ENCODE results near the gene FBXO8. TPM values are rescaled to one million over a fixed set of nuclear protein-coding genes. Genes with fewer than 3 reads are reported as not detected.

The FBXO8 gene
- total and polyA plus RNA-seq, 11 donors: 14.3 to 38.5 (median 25.9) TPM

DNA sequence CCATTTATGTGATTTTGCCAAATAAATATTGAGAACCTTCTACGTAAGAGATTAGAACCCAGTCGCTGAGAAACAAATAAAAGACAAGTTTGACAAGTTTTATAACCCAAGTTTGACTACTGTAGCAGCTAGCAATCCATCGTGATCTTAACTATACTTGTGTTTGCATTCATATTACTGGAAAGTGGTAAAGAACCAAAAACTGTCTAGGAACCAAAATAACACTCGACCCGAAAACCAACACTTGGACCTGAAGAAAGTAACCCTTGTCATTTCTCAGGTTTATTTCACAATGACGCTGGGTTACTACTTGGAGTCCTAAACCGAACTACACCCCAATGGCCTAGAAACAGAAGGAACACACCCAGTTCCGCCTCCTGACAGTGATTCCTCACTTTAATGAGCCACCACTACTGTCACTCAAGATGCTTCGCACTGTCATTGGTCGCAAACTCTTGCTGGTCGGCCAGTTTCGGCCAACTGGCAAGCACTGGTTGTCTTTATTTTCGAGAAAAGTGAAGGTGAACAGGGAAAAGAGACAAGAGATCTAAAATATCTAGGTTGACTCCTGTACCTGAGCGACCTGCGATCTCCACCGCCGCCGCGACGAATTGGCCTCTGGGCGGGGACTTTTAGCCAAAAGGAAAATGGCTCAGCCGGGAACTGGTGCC lies 496 bp downstream of the FBXO8 start:
- Histone ChIP-seq H3K36me3 (no peaks in the 10 kb centered on the region), H3K9me3 (peaks cover 0 to 8% (median 0%) of the 10 kb centered on the region in 12 donors), H3K4me1 (peaks cover 0 to 47% (median 31%) of the 10 kb centered on the region in 12 donors), H3K27me3 (no peaks in the 10 kb centered on the region), H3K4me3 (peak overlapping the region; percentile 40 to 94 (median 74)), H3K27ac (peak overlapping the region; percentile 93 to 99 (median 96))
- DNase-seq: peak; percentile 74 to 85 (median 84)
- ATAC-seq: peak; percentile 94 to 99 (median 98)
- no peak for TF ChIP-seq POLR2A (IDR thresholded peaks at IDR 0.05)
- intact Hi-C loops (cut with DNase I): no loop called here
- WGBS, 4 donors: 0 to 1% (median 1%) methylated on average over 22 of the region's 22 CpGs

DNA sequence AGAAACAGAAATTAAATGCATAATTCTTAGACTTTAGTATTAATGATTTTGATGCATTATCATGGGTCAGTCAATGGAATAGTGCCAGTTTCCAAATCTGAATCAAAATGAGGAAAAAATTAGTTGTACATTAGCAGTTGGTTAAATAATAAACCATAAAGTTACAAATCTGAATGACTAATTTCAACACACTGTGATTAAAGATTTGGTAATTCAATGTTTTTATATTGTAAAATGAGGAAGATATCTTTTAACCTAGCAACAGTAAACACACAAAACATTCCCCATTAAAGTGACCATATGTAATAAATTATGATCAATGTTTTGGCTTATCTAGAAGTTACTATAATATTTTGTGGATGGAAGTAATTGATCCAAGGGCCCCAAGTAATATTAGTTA lies 1.6 kb downstream of the FBXO8 start:
- peaks cover 0 to 47% (median 32%) of the 10 kb centered on the region in 12 donors for H3K4me1 ChIP-seq

DNA sequence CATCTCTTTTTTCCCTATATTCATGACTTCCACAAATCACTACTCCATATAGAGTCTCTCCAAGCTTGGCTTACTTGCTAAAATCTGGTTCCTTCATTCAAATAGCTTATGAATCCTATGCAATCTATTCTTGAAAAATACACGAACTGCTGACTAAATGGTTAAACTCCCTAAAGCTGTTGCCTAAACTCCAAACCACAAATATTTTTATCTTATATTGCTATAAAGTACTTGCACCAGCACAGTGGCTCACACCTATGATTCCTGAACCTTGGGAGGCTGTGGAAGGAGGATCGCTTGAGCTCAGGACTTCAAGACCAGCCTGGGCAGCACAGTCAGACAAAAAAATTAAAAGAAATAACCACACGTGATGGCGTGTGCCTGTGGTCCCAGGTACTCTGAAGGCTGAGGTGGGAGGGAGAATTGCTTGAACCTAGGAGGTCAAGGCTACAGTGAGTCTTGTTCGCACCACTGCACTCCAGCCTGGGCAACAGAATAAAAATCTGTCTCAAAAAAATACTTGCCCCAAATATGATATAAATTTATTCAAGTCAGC lies 2.2 kb downstream of the FBXO8 start:
- ATAC-seq (no peak), DNase-seq (no peak)
- intact Hi-C loops (cut with DNase I): no loop called here
- Histone ChIP-seq H3K27ac (no peak overlapping the region), H3K27me3 (no peaks in the 10 kb centered on the region), H3K4me1 (peaks cover 0 to 47% (median 32%) of the 10 kb centered on the region in 12 donors), H3K36me3 (no peaks in the 10 kb centered on the region), H3K9me3 (peaks cover 0 to 8% (median 0%) of the 10 kb centered on the region in 12 donors), H3K4me3 (no peak overlapping the region)
- WGBS, 4 donors: 77 to 83% (median 81%) methylated on average over 5 of the region's 5 CpGs
- no peak for TF ChIP-seq POLR2A (IDR thresholded peaks at IDR 0.05)
- TF ChIP-seq, protein P1, sequence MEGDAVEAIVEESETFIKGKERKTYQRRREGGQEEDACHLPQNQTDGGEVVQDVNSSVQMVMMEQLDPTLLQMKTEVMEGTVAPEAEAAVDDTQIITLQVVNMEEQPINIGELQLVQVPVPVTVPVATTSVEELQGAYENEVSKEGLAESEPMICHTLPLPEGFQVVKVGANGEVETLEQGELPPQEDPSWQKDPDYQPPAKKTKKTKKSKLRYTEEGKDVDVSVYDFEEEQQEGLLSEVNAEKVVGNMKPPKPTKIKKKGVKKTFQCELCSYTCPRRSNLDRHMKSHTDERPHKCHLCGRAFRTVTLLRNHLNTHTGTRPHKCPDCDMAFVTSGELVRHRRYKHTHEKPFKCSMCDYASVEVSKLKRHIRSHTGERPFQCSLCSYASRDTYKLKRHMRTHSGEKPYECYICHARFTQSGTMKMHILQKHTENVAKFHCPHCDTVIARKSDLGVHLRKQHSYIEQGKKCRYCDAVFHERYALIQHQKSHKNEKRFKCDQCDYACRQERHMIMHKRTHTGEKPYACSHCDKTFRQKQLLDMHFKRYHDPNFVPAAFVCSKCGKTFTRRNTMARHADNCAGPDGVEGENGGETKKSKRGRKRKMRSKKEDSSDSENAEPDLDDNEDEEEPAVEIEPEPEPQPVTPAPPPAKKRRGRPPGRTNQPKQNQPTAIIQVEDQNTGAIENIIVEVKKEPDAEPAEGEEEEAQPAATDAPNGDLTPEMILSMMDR (IDR thresholded peaks at IDR 0.05): no peak

More for the DNA sequence above, 1.6 kb downstream of the FBXO8 start:
- ATAC-seq (no peak), DNase-seq (no peak)
- H3K27ac ChIP-seq: no peak overlapping the region
- intact Hi-C loops (cut with DNase I): no loop called here
- no peaks in the 10 kb centered on the region for H3K36me3 ChIP-seq
- H3K27me3 ChIP-seq: no peaks in the 10 kb centered on the region
- peak overlapping the region in 7 of 12 donors; percentile 71 to 92 (median 76) for H3K4me3 ChIP-seq
- TF ChIP-seq POLR2A (IDR thresholded peaks at IDR 0.05): no peak
- TF ChIP-seq, protein P1 (IDR thresholded peaks at IDR 0.05): no peak
- H3K9me3 ChIP-seq: peaks cover 0 to 8% (median 0%) of the 10 kb centered on the region in 12 donors

DNA sequence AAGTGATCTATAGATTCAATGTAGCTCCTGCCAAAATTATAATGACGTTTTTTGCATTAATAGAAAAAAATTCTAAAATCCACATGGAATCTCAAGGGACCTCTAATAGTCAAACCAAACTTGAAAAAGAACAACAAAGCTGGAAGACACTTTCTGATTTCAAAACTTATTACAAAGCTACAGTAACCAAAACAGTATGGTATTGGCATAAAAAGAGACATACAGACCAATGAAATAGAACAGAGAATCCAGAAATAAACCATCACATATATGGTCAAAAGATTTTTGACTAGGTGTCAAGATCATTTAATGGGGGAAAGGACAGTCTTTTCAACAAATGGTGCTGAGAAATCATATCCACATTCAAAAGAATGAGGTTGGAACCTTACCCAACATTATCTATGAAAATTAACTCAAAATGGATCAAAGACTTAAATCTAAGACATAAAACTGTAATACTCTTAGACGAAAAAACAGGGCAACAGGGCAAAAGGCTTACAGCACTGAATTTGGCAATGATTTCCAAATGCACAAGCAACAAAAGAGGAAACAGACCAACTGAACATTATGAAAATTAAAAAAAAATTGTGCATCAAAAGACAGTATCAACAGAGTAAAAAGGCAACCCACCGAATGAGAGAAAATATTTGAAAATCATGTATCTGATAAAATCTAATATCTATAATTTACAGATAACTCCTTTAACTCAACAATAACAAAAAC lies 3.9 kb downstream of the FBXO8 start:
- ATAC-seq: no peak
- intact Hi-C loops (cut with DNase I): no loop called here
- 86 to 93% (median 90%) methylated on average over 3 of the region's 3 CpGs for WGBS, 4 donors
- Histone ChIP-seq H3K27me3 (no peaks in the 10 kb centered on the region), H3K4me1 (peaks cover 0 to 39% (median 22%) of the 10 kb centered on the region in 12 donors), H3K27ac (no peak overlapping the region), H3K4me3 (no peak overlapping the region), H3K36me3 (no peaks in the 10 kb centered on the region), H3K9me3 (peaks cover 0 to 8% (median 0%) of the 10 kb centered on the region in 12 donors)
- DNase-seq: no peak
- no peak for TF ChIP-seq POLR2A (IDR thresholded peaks at IDR 0.05)
- TF ChIP-seq, protein P1 (IDR thresholded peaks at IDR 0.05): no peak
